Midbrain (tissue), 1 donor: Measurements from ENCODE around the gene STK25.

ENCODE experiments used
- DNase-seq: peaks from one replicate; lab custom pipeline; 2025; lab: John Stamatoyannopoulos, UW

The STK25 gene

GRCh38 chr2:241493092-241493491 lies 15.3 kb downstream of the STK25 start:
- DNase-seq: no peak

DNA sequence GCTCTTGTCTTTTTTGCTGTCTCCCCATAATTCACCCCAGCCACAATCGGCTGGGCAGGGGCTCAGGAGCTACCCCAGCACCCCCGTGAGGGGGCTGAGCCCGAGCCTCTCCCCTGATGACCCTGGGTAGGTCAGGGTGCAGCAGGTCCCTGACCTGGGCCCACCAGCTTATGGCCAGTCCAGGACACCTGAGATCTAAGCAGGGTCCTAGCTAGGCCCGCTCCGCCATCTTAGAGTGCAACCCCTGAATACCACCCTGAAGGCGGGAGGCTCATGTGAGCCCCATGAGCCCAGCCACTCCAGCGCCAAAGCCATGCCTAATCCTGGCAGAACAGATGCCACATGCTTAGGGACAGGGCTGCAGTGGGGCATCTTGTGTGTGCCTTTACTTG lies 16.2 kb downstream of the STK25 start:
- no peak for DNase-seq

- DNase-seq: no peak
Observed at GRCh38 chr2:241491549-241492173, 16.7 kb downstream of the STK25 start.

DNA sequence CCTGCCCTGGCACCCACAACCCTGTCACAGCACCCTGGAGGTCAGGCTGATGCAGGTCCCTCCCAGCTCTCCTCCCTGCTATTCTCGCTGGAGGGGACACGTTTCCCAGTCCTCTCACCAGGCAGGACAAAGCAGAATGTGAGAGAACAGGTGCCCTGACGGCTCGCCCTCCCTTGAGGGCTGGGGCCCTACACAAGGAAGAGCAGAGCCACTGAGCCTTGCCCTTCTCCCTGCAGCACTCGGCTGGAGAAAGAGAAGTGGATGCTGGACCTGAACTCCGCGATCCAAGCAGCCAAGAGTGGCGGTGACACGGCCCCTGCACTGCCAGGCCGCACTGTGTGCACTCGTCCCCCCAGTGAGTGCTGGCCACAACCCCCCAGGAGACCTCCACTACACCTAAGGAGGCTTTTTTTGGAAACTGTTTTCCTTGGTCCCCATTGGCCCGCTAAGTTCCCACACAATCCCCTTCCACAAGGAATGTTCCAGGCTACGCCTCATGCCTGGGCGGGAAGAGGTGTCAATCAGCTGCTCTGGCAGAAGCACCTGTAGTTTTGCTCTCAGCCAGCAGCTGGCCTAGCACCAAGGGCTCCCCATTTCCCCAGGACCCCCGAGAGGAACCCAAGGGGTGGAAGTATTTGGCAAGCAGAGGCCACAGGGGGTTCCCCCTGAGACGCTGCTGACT lies 17.4 kb downstream of the STK25 start:
- DNase-seq: no peak

DNA sequence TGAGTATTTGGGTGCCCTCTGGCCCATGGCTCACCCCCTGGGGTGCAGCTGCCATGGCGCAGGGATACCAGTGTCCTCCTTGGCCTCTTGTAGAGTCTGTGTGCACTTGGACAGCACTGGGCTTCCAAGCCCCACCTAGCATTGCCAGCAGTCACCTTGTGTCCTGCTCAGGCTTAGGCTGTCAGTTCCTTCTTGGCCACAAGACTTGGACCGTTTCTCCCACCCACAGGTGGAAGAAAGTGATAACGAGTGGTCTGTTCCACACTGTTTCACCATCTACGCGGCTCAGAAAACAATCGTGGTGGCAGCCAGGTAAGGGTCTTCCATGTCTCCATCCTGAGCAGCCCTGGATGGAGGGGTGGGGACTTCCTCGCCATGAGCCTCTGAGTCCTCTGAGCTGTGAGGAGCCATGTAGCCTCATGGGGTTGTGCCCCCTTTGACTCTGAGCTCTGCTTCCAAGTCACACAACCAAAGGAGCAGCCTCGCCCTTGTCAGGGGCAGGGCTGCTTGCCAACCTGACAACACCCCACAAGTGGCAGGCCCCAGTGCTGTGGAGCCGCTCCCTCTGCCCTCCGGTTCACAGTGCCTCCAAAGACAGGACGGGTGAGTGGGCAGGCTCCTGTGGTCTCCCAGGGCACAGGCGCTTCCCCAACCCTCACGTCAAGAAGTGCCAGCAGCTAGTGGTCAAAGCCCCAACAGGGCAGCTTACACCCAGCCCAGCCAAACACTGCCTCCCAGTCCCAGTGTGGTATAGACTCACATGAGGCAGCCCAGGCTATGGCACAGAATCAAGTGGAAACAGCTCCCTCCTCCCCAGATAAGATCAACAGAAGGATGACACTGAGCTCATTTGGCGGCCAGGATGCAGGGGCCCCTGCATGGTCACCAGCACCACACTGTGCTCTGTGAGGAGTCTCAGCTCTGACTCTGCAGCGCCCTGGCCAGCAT lies 18.4 kb downstream of the STK25 start:
- DNase-seq: no peak

- no peak for DNase-seq
Observed at GRCh38 chr2:241489088-241489487, 19.3 kb downstream of the STK25 start.

DNA sequence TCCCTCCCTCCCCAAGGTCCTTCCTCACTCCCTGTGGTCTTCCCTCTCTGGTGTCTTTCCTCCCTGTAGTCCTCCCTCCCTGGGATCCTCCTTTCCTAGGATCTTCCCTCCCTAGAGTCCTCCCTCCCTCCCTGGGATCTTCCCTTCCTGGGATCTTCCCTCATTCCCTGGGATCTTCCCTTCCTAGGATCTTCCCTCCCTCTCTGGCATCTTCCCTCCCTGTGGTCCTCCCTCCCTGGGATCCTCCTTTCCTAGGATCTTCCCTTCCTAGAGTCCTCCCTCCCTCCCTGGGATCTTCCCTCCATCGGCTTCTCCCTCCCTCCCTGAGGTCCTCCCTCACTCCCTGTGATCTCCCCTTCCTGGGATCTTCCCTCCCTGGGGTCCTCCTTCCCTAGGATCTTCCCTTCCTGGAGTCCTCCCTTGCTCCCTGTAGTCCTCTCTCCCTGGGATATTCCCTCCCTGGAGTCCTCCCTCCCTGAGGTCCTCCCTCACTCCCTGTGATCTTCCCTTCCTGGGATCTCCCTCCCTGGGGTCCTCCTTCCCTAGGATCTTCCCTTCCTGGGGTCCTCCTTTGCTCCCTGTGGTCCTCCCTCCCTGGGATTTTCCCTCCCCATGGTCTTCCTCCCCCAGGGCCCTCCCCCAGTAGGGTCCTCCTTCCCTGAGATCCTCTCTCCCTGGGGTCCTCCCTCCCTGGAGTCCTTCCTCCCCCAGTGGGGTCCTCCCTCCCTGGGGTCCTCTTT lies 23.0 kb downstream of the STK25 start:
- DNase-seq: no peak

GRCh38 chr2:241483305-241483704 lies 25.1 kb downstream of the STK25 start:
- no peak for DNase-seq

DNA sequence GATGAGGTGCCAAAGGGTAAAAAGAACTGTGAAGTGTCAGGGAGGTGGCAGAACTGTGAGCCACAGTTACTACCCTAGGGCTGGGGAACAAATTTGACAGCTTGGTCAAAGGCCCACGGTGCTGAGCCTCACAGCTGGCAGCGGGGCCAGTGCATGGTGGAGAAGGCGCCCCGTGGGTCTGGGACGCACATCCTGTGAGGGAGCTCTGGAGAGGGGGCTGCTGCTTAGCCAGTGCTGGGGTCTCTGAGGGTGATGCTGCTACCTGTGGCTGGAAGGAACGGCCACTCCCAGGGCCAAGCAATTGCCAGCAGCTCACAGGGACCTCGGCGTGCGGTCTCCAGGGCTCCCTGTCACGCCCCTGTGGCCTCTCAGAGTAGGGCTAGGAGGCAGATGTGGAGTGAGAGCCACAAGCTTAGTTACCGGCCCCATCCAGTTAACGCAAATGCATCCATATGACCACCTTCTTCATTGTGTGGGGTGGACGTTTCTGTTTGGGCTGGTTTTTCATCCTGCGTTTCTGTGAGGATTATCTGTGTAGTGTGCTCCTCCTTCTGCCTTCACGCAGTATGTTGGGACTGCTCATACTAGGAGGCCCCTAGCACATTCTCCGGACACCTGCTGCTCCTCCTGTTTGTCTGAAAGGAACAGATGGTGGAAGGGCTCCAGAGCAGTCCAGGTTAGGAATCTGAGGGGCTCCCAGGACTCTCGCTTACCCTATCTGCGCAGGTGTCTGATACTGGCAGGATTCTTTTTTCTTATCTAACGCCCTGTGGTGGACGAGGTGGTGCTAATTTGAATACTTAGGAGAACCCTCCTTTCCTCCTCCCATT lies 26.0 kb downstream of the STK25 start:
- DNase-seq: no peak

- DNase-seq: no peak
Observed at GRCh38 chr2:241481687-241482086, 26.7 kb downstream of the STK25 start.

GRCh38 chr2:241479026-241479898 lies 29.1 kb downstream of the STK25 start:
- DNase-seq: no peak

DNA sequence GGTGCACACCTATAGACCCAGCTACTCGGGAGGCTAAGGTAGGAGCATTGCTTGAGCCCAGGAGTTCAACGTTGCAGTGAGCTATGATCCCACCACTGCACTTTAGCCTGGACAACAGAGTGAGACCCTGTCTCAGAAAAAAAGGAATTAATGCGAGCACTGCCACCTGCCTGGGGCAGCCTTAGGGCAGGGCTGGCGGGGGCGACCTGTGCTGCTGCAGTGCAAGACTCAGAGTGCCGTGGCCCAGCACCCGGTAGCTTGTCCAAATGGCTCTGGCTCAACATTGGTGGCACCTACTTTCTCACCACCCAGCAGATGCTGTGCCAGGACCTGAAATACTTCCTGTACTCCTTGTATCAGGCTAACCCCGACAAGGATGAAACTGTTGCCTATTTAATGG lies 30.2 kb downstream of the STK25 start:
- DNase-seq: no peak

- DNase-seq: no peak
Observed at GRCh38 chr2:241475267-241475666, 33.1 kb downstream of the STK25 start.

DNA sequence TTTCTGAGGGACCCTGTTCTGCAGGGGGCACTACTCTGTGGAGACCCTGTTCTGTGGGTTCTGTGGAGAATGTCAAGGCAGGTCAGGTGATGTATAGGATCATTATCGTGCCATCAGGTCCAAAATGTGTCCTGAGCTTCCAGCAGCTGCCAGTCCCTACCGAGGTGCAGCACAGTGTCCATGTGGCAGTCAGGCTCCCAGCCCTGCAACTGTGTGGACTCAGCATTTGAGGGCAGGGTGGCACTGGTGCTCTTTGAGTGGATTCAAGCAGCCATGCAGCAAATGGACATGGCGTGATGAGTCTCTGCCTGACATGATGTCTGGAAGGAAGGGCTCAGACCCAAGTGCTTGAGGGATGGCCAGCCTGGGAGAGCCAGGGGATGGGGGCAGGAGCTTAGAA lies 35.0 kb downstream of the STK25 start:
- DNase-seq: no peak

DNA sequence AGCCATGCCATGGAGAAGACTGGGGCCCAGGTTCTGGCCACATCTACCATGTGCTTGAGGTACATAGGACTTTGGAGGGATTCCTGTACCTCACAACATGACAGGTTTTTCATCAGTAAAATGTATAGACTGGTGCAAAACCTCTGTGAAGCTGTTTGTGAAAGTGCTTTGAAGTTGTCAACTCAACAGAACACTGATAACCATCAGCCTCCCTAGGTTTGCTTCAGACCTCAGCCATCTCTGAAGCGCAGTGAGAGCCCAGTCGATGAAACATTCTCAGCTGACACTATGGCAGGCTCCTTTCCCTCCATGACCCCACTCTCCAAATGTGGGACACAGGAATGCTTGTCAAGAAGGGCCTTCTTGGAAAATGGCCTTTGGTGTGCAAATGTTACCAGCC lies 38.6 kb downstream of the STK25 start:
- DNase-seq: no peak

DNA sequence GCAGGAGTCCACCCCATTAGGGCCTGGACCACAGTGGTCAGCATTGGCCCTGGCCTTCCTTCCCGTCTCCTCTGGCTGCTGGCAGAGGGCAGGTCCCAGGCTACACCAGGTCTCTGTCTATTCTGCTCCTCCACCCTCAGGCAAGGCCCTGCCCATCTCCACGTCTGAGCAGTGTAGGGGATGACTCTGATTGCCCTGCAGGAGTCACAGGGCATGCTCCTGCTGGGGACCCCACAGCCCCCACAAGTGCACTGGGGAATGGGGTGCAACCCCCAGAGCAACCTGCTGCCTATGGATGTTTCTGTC lies 40.0 kb downstream of the STK25 start:
- no peak for DNase-seq

DNA sequence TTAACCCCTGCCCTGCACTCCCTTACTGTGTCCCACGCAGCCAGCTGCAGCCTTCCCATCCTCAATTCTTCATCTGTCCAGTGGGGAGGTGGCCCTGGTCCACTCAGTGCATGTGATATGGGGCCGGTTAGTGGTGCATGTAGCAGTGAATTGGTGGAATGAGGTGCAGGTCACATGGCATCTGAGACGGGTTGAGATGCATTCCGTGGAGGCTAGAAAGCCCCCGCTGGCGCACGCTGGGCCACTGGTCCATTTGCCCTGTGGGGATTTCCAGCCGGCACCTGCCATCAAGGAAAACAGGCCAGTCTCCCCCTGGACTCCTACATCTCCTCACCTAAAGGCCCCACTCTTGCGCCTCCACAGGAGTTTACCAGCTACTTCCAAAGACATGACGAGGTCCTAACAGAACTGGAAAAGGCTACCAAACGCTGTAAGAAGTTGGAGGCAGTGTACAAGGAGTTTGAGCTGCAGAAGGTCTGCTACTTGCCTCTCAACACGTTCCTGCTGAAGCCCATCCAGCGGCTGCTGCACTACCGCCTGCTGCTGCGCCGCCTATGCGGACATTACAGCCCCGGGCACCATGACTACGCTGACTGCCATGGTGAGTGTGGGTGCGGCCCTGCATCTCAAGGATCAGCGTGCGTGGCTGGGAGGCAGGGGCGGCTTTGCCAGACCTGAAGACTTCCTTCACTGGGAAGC lies 40.5 kb downstream of the STK25 start:
- DNase-seq: no peak

DNA sequence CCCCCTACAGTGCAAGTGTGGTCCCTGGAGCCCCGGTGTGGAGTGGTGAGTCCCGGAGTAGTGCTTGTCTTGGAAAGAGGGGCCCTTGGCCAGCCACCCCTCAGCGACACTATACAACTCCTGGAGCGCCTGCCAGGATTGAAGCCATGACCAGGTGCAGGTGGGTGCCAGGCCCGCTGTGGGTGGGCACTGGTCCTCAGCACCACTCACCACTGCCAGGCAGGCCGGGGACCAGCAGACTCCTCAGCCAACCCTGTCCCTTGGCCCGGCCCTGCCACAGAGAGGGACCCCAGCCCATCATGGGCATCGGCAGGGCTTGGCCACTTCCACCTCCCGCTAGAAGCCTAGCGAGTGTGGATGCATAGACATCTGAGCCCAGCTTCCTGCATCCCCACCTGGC lies 42.2 kb downstream of the STK25 start:
- DNase-seq: no peak

GRCh38 chr2:241465543-241465942 lies 42.8 kb downstream of the STK25 start:
- no peak for DNase-seq
